ENCODE measurements around the gene CCR2.

DNA sequence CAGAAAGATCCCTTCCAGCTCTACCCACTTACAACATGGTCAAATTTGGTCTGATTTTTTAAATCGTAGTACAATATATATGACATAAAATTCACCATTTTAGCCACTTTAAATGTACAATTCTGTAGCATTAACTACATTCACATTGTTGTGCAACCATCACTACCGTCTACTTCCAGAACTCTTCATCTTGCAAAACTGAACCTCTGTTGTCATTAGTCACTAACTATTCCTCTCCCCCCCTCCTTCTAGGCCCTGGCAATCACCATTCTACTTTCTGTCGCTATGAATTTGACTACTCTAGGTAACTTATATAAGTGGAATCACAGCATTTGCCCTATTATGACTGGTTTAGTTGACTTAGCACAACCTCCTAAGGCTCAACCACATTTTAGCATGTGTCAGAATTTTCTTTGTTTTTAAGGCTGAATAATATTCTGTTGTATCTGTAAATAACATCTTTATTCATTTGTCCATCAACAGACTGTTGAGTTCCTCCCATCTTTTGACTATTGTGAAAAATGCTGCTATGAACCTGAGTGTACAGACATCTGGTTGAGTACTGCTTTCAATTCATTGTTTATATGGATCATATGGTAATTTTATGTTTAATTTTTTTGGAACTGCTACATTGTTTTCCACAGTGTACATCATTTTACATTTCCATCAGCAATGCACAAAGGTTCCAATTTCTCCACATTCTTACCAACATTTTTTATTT, 35.5 kb upstream of the CCR2 start:
- no peak for TF ChIP-seq CTCF (IDR thresholded peaks at IDR 0.05; ENCODE audit: poor library complexity, severe bottlenecking)
- no peak for TF ChIP-seq EP300 (conservative IDR thresholded peaks at IDR 0.05; ENCODE audit: poor library complexity, severe bottlenecking)
- TF ChIP-seq RAD21 (conservative IDR thresholded peaks at IDR 0.05), result no peak
- TF ChIP-seq POLR2AphosphoS5 (IDR thresholded peaks at IDR 0.05), result no peak
- no peak for TF ChIP-seq EZH2 (IDR thresholded peaks at IDR 0.05; ENCODE audit: borderline replicate concordance, insufficient read depth, low read length, poor library complexity, severe bottlenecking)
- TF ChIP-seq MXI1 (conservative IDR thresholded peaks at IDR 0.05; ENCODE audit: poor library complexity, severe bottlenecking), result no peak
- no peak for TF ChIP-seq TAF1 (IDR thresholded peaks at IDR 0.05; ENCODE audit: low read depth)
- TF ChIP-seq REST (IDR thresholded peaks at IDR 0.05; ENCODE audit: borderline replicate concordance), result no peak

Measured in neural cell (in vitro differentiated cells).